ENCODE measurements around the gene SPNS3.

The SPNS3 gene

DNA sequence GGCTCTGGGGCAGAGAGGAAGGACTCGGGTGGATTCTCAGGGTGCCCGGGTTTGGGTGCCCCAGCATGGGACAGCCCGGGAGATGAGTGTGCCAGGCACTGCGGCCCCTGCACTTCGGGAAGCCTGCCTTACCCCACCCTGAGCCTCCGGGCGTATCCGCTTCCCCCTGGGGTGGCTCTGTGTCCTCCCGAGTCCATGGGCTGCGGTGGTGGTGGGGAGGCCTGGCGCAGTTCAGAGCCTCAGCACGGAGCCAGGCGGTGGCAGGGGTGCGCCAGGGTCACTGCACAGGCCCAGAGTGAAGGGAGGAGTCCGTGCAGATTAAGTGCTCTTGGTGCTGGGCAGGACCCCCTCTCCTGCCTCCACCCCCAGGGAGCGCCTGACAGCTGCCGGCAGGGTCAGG is 100.8 kb downstream of the SPNS3 start:
- H3K9me3 ChIP-seq (ENCODE audit: control insufficient read depth, insufficient read depth, low read length) = no peaks in the 10 kb centered on the region
- peaks cover 48% of the 10 kb centered on the region for H3K27me3 ChIP-seq (ENCODE audit: control insufficient read depth, insufficient read depth, low read length)
- H3K36me3 ChIP-seq (ENCODE audit: control insufficient read depth, insufficient read depth, low read length) = peaks cover 22% of the 10 kb centered on the region
- H3K4me3 ChIP-seq (ENCODE audit: low read depth, low read length) = no peak overlapping the region
- no peak overlapping the region for H3K9ac ChIP-seq (ENCODE audit: low read depth, low read length)
- peaks cover 15% of the 10 kb centered on the region for H3K4me1 ChIP-seq (ENCODE audit: control insufficient read depth, insufficient read depth, low read length)
- no peak overlapping the region for H3K27ac ChIP-seq (ENCODE audit: low read depth, low read length)

DNA sequence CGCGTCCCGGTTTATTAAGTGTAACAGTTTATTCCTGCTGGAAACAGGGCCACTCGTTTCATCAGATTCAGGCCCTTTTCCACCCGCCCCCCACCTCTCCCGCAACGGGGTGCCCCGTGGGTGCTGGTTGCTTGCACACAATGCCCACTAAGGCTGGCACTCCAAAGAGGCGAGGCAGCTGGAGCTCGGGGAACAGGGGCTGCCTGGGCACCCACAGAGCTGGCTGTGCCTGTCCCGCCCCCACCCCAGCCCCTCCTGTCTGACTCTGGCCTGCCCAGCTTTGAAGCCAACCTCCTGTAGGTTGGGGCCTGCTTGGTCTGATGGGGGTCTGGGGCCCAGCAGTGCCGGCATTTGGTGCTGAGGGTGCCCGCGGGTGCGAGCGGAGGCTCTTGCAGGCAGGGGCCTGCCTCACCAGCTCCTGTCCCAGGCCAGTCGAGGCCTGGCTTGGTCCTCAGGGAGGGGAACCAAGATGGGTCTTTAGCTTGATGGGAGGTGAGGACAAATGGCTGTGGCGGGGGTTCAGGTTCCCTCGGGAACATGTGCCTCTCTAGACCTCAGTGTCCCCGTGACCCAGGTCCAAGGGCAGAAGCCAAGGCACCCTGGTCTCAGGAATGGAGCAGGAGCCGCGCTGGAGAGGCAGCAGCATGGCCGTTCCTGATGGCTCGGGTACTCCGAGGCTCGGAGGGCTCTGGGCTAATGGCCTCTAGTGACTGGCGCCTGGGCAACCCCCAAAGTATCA is 101.4 kb downstream of the SPNS3 start:
- H3K36me3 ChIP-seq (ENCODE audit: control insufficient read depth, insufficient read depth, low read length) = peaks cover 28% of the 10 kb centered on the region
- no peaks in the 10 kb centered on the region for H3K9me3 ChIP-seq (ENCODE audit: control insufficient read depth, insufficient read depth, low read length)
- H3K9ac ChIP-seq (ENCODE audit: low read depth, low read length) = no peak overlapping the region
- peaks cover 15% of the 10 kb centered on the region for H3K4me1 ChIP-seq (ENCODE audit: control insufficient read depth, insufficient read depth, low read length)
- H3K27ac ChIP-seq (ENCODE audit: low read depth, low read length) = no peak overlapping the region
- peaks cover 42% of the 10 kb centered on the region for H3K27me3 ChIP-seq (ENCODE audit: control insufficient read depth, insufficient read depth, low read length)
- no peak overlapping the region for H3K4me3 ChIP-seq (ENCODE audit: low read depth, low read length)

DNA sequence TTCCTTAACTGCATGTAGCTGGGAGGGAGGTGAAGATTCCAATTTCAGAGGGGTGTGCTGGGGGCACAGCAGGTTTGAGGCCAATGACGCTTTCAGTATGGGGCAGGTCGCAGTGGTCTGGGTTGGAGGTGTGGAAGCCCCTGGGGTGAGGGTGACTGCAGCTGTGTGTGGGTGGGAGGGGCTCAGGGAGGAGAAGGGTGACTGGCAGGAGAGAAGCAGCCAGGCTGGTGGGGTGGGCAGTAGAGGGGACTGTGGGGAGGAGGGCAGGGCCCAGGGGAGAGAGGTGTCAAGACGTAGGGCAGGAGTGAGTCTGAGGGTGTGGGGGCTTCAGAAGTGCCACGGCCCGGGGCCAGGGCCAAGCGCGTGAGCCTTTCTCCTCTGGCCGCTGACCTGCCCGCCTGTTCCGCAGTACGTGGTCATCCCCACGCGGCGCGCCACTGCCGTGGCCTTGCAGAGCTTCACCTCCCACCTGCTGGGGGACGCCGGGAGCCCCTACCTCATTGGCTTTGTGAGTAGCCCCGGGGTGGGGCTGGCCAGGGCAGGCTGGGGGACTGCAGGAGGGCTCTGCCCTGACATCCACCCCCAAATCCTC is 102.0 kb downstream of the SPNS3 start:
- Histone ChIP-seq H3K9me3 (ENCODE audit: control insufficient read depth, insufficient read depth, low read length) (no peaks in the 10 kb centered on the region), H3K27ac (ENCODE audit: low read depth, low read length) (no peak overlapping the region), H3K9ac (ENCODE audit: low read depth, low read length) (no peak overlapping the region), H3K27me3 (ENCODE audit: control insufficient read depth, insufficient read depth, low read length) (peaks cover 37% of the 10 kb centered on the region), H3K4me1 (ENCODE audit: control insufficient read depth, insufficient read depth, low read length) (peaks cover 15% of the 10 kb centered on the region), H3K36me3 (ENCODE audit: control insufficient read depth, insufficient read depth, low read length) (peaks cover 35% of the 10 kb centered on the region), H3K4me3 (ENCODE audit: low read depth, low read length) (peak overlapping the region; percentile 49; the same call in 1 of the 2 replicates)

DNA sequence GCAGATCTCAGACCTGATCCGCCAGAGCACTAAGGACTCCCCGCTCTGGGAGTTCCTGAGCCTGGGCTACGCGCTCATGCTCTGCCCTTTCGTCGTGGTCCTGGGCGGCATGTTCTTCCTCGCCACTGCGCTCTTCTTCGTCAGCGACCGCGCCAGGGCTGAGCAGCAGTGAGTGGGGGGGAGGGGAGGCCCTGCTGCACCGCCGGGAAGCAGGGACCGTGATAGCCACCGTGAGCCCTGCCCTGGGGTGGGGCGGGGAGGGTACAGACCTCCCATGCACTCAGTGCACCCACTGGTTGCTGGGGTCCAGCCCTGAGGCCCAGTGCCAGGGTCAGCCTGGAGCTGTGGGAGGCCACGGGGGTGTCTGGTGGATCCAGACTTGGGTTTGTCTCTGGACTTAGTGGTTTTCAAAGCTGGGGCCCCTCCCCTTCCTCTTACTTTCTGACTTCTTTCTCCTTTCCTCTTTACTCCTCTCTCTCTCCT is 102.6 kb downstream of the SPNS3 start:
- Histone ChIP-seq H3K9ac (ENCODE audit: low read depth, low read length) (no peak overlapping the region), H3K9me3 (ENCODE audit: control insufficient read depth, insufficient read depth, low read length) (no peaks in the 10 kb centered on the region), H3K27ac (ENCODE audit: low read depth, low read length) (no peak overlapping the region), H3K36me3 (ENCODE audit: control insufficient read depth, insufficient read depth, low read length) (peaks cover 40% of the 10 kb centered on the region), H3K27me3 (ENCODE audit: control insufficient read depth, insufficient read depth, low read length) (peaks cover 32% of the 10 kb centered on the region), H3K4me1 (ENCODE audit: control insufficient read depth, insufficient read depth, low read length) (peaks cover 15% of the 10 kb centered on the region), H3K4me3 (ENCODE audit: low read depth, low read length) (peak overlapping the region; percentile 49)

DNA sequence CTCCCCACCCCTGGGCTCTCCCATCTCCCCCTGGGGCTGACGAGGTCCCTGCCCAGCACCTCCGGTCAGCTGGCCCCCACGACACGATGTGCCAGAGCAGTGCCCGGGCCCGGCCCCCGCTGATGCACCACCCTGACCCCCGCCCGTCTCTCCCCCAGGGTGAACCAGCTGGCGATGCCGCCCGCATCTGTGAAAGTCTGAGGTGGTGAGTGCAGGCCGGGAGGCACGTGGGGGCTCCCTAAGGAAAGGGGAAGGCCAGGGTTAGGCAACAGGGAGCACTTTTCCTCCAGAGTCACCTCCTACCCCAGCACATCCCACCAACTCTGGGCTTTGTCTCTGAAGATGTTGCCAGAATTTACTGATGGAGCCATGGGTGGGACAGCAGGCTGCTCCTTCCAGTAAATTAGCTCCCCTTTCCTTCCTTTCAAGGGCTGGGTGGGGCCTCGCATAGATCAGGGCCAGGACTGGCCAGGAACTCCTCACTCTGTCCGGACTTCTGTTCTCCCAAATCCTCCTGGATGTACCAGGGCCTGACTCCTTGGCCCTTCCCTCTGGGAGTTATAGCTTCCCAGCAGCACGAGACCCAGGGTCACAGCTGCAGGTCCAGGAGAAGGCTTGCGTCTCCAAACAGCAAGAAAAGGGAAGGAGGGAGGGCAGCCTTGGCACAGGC is 103.1 kb downstream of the SPNS3 start:
- peaks cover 46% of the 10 kb centered on the region for H3K36me3 ChIP-seq (ENCODE audit: control insufficient read depth, insufficient read depth, low read length)
- peaks cover 26% of the 10 kb centered on the region for H3K27me3 ChIP-seq (ENCODE audit: control insufficient read depth, insufficient read depth, low read length)
- peak overlapping the region; percentile 49 for H3K4me3 ChIP-seq (ENCODE audit: low read depth, low read length)
- no peak overlapping the region for H3K27ac ChIP-seq (ENCODE audit: low read depth, low read length)
- no peaks in the 10 kb centered on the region for H3K9me3 ChIP-seq (ENCODE audit: control insufficient read depth, insufficient read depth, low read length)
- H3K9ac ChIP-seq (ENCODE audit: low read depth, low read length) = no peak overlapping the region
- H3K4me1 ChIP-seq (ENCODE audit: control insufficient read depth, insufficient read depth, low read length) = peaks cover 15% of the 10 kb centered on the region
